ENCODE measurements around the gene TPSD1.
"Not testable (repeated sequence)": the region's sequence is repeated elsewhere in the genome, so short reads cannot be mapped to it uniquely, and the experiment has no call there.

Gene TPSD1

DNA sequence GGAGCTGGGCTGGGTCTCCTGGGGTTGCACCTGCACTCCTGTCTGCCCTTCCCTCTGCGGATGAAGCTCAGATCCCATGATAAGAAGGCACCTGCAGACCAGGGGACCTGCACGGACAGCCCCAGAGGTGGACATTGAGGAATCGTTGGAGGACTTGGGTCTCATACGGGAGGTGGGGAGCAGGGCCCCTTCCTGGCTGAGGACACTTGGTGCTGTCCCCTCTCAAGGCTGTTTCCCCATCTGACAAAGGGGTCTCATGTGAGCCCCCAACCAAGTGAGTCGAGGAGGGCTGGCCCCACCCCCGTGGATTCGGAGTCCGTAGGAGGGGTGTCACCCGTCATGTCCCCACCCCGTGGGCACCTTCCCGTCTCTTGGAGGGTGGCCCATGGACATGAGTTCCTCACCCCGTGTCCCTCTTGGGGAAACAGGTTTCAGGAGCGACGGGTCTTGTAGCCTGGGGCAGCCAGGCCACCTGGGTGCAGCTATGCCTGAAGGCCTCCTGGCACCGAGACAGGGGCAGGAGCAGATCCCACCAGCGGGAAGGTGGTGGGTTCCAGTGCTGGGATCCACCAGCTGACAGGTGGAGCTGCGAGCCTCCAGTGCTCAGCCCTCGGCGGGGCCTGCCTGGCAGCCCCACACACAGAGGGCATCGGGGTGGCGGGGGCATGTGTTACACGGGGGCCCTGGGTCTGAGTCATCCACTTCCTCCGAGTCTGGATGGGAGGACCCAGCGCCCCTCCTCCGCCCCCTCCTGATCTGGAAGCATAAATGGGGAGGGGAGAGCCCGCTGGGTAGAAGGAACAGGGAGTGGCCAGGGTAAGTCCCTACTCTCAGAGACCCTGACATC lies at the start of gene TPSD1:
Gene TPSD1 (plus strand): TSS at position 794 of the 847 bp plus-strand sequence. CDS start 212 bp downstream, outside the sequence.
- not testable (repeated sequence) for DNase-seq

DNA sequence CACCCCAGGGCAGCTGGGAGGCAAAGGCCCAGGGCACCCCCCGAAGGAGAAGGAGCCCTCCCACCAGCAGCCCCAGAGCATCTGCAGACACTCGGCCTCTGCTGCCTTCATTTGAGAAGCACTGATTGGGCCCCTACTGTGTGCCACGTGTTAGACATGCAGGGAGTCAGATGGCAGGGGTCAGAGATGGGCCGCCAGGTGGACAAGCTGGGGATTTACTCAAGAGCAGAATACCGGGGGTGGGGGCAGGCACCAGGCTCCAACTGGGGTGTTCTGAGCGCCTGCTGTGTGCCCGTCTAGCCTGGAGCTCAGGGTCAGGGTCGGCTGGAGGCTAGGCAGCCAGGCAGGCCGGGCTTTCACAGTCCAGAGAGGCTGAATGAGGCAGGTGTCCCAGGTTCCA lies 49.5 kb upstream of the TPSD1 start:
- DNase-seq: no peak

GRCh38 chr16:1206786-1207185 lies 49.1 kb upstream of the TPSD1 start:
- DNase-seq: no peak

- DNase-seq: no peak
These were observed 47.5 kb upstream of the TPSD1 start for GRCh38 chr16:1208239-1208830.

DNA sequence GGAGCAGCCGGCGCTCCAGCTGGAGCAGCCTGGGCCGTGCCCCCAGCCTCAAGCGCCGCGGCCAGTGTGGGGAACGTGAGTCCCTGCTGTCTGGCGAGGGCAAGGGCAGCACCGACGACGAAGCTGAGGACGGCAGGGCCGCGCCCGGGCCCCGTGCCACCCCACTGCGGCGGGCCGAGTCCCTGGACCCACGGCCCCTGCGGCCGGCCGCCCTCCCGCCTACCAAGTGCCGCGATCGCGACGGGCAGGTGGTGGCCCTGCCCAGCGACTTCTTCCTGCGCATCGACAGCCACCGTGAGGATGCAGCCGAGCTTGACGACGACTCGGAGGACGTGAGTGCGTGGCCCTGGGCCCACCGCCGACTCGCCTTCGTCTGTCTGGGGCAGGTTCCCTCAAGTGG lies 46.8 kb upstream of the TPSD1 start:
- DNase-seq: no peak

DNA sequence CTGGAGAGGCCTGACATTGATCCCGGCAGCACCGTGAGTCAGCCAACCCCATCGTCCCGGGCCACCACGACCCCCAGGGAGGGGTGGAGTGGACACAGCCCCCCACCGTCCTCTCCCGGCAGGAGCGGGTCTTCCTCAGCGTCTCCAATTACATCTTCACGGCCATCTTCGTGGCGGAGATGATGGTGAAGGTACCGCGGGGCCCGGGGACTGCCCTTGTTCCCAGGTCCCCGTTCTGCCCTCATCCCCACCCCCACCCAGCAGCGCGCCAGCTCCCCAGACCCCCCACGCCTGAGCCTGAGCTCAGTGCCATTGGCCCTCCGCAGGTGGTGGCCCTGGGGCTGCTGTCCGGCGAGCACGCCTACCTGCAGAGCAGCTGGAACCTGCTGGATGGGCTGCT lies 45.4 kb upstream of the TPSD1 start:
- no peak for DNase-seq

- DNase-seq: no peak
These were observed 44.2 kb upstream of the TPSD1 start for GRCh38 chr16:1211451-1212268.

DNA sequence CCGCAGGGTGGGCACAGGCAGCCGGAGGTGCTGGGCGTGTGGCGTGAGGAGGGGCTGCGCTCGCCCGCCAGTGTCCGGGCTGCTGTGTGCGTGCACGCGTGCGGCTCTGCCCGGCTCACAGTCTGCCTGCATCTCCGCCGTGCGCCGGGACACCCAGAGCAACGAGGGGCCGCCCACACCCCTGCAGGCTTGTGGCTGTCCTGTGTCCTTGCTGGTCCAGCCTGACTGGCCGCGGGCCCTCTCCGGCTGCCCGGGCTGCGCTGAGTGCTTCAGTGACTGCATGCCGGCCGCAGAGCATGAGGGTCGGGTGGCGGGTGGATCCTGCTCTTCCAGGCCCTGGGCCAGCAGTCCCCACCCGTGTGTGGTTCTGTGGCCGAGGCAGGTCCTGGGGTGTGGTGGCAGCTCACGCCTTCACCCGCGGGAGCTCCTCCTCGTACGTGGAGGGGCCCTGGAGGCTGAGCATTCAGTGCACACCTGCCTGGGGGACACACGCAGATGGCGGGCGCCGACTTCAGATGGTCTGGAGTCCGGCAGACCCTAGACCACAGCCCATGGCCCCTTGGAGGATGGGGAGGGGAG lies 43.2 kb upstream of the TPSD1 start:
- no peak for DNase-seq

- no peak for DNase-seq
These were observed 42.6 kb upstream of the TPSD1 start for GRCh38 chr16:1213231-1213630.

DNA sequence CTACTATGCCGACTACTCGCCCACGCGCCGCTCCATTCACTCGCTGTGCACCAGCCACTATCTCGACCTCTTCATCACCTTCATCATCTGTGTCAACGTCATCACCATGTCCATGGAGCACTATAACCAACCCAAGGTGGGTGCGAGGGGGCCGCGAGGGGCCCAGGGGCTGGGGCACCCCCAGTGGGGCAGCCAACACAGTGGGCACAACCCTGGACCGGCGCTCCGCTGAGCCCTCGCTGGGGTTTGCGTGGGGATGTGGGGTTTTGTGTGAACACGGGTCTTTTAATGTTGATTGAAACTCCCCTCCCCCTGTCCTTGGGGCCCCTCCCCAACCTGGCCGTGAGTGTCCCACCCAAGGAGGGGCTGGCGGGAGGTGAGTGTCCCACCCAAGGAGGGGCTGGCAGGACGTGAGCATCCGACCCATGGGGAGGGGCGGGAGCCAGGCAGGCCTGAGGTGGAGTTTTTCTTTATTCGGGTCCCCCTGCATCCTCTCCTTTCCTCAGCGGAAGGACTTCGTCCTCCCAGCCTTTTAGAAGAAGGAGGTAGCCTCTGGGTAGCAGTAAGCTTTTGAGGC lies 42.0 kb upstream of the TPSD1 start:
- no peak for DNase-seq

GRCh38 chr16:1214719-1215118 lies 41.1 kb upstream of the TPSD1 start:
- no peak for DNase-seq

DNA sequence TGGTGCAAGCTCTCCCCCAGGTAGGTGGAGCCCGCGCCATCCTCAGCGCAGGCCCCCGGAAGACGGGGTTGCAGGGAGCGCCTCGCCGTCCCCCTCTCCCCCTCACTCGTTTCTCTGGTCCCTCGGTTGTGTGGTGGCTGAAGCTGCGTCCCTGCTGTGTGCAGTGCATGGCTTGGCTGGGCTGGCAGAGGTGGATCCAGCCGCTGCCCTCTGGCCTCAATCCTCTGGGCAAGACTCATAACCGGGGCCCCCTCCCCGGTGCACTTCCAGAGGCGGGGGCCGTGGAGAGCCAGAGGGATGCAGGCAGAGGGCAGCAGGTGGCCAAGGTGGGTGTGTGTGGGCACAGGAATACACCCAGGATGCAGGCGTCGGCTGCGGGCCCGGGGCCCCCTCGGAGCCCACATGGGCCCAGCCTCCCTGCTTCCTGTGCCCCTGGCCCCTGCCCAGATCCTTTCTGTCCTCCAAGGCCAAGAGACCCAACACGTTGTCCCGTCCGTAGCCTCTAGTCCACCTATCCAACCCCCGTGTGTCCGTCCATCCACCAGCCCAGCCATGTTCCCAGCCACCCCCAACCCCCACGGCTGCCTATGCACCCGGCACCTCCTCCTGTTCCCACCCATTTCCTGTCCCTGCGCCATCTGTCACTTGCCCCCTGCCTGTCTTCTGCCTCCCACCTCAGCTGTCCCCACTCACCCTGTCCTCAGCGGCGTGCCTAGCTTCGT lies 40.1 kb upstream of the TPSD1 start:
- no peak for DNase-seq

DNA sequence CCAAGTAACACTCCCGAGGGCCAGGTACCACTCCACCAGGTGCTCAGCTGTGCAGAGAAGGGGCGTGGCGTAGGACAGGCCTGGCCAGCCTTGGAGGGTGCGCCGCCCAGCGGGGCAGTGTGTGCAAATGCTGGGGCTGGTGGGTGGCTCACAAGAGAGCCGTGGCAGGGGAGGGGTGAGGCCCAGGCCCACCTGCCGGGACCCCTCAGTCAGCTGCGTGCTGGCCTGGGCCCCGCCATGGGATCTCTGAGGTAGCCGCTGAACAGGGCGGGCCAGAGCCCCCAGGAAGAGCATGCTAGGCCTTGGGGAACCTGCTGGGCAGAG lies 39.6 kb upstream of the TPSD1 start:
- DNase-seq: no peak

DNA sequence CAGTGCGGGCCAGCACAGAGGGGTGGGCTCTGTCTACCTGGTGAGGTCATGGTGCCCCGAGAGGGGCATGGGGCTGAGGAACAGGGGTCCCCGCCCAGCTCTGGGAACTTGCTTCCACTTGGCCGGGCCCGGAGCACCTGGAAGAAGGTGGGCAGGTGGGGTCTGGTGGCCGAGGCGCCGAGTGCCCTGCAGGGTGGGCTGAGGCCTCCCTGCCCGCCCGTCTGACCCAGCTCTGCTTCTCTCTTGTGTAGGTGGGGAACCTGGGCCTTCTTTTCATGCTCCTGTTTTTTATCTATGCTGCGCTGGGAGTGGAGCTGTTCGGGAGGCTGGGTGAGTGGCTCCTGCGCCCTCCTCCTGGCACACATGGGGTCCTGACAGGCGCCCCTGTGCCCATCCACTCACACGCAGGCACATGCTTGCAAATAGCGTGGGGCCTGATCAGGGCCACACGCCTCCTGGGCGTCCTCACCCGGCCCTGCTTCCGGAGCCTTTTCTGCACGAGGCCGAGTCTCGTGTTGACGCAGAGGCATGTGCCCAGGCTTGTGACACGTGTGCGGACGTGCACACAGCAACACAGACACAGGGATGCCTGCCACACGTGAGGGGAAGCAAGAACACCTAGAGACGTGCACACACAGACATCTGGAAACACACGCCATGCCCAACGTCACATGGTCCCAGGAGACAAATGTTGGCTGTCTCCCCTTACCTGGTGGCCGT lies 39.0 kb upstream of the TPSD1 start:
- DNase-seq: no peak

DNA sequence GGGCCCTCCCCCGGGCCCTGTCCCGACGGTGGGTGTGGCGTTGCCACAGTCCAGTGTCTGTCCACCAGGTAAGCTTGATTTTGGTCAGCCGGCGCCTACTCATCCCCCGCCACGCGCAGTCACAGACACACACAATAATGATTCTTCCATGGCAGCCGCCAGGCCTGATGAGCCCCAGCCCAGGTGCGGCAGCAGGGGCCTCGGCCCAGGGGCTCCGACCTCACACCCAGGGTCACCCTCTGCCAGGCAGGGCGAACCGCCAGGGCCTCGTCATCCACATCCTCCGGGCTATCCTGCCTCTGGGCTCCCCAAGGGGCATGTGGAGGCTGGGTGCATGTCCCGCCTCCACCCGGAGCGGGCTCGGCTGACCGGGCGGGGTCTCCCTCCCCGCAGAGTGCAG lies 38.3 kb upstream of the TPSD1 start:
- no peak for DNase-seq

- no peak for DNase-seq
These were observed 37.6 kb upstream of the TPSD1 start for GRCh38 chr16:1218061-1218929.

GRCh38 chr16:1218930-1219611 lies 36.8 kb upstream of the TPSD1 start:
- no peak for DNase-seq

DNA sequence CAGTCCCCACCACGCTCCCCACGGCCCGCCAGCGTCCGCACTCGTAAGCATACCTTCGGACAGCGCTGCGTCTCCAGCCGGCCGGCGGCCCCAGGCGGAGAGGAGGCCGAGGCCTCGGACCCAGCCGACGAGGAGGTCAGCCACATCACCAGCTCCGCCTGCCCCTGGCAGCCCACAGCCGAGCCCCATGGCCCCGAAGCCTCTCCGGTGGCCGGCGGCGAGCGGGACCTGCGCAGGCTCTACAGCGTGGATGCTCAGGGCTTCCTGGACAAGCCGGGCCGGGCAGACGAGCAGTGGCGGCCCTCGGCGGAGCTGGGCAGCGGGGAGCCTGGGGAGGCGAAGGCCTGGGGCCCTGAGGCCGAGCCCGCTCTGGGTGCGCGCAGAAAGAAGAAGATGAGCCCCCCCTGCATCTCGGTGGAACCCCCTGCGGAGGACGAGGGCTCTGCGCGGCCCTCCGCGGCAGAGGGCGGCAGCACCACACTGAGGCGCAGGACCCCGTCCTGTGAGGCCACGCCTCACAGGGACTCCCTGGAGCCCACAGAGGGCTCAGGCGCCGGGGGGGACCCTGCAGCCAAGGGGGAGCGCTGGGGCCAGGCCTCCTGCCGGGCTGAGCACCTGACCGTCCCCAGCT lies 35.7 kb upstream of the TPSD1 start:
- DNase-seq: no peak

DNA sequence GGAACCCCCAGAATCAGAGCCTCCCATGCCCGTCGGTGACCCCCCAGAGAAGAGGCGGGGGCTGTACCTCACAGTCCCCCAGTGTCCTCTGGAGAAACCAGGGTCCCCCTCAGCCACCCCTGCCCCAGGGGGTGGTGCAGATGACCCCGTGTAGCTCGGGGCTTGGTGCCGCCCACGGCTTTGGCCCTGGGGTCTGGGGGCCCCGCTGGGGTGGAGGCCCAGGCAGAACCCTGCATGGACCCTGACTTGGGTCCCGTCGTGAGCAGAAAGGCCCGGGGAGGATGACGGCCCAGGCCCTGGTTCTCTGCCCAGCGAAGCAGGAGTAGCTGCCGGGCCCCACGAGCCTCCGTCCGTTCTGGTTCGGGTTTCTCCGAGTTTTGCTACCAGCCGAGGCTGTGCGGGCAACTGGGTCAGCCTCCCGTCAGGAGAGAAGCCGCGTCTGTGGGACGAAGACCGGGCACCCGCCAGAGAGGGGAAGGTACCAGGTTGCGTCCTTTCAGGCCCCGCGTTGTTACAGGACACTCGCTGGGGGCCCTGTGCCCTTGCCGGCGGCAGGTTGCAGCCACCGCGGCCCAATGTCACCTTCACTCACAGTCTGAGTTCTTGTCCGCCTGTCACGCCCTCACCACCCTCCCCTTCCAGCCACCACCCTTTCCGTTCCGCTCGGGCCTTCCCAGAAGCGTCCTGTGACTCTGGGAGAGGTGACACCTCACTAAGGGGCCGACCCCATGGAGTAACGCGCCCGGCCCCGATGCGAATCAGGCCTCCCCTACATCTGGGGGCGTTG lies 34.8 kb upstream of the TPSD1 start:
- DNase-seq: no peak

Measured in right forelimb (tissue), 1 donor.